ENCODE measurements around the gene MEGF11. TPM values are rescaled to one million over a fixed set of nuclear protein-coding genes. Genes with fewer than 3 reads are reported as not detected.

The MEGF11 gene
- total RNA-seq, 1 experiment from 2014 or later: not detected

DNA sequence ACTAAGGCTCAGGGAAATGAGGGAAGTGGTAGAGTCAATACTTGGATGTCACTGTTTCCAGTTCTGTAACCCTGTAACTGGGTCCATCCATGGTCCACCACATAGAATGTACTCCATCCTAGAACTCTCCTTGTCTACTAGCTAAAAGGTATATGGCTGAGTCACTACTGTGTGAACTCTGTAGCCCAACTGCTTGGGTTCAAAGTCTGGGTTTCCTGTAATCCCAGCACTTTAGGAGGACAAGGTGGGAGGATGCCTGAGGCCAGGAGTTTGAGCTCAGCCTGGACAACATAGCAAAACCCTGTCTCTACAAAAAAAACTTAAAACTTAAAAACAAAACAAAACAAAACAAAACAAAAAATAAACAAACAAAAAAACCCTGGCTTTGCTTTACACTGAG lies 34.5 kb upstream of the MEGF11 start:
- Histone ChIP-seq H3K9ac (ENCODE audit: low read length) (no peak overlapping the region), H2AFZ (ENCODE audit: low read length) (no peak overlapping the region), H3K4me1 (ENCODE audit: insufficient read depth, low read length) (peaks cover 6% of the 10 kb centered on the region; the same call in 1 of the 2 replicates), H3K4me3 (ENCODE audit: low read length) (no peak overlapping the region), H3K27me3 (ENCODE audit: low read length) (no peaks in the 10 kb centered on the region), H3K36me3 (ENCODE audit: low read depth, low read length) (no peaks in the 10 kb centered on the region), H3K9me2 (replicated peaks; ENCODE audit: low read length) (no peaks in the 10 kb centered on the region), H3F3A (ENCODE audit: low read length, unreplicated experiment) (no peaks in the 10 kb centered on the region), H4K20me1 (ENCODE audit: low read length) (no peaks in the 10 kb centered on the region), H3K4me2 (ENCODE audit: low read length) (no peak overlapping the region), H3K9me3 (ENCODE audit: low read length) (no peaks in the 10 kb centered on the region), H3K27ac (ENCODE audit: low read length) (no peak overlapping the region), H3K79me2 (ENCODE audit: low read length) (0 out of 2 replicates have a peak, but pooled peaks cover 8% of the 10 kb centered on the region)
- POLR2A ChIA-PET (ENCODE audit: unreplicated experiment): no interaction called here
- DNase-seq: no peak
- no TSS peak for BruUV-seq (replicated peaks)
- intact Hi-C loops (cut with micrococcal nuclease): loop anchor here (1.0 to 5.0 kb wide), 2 partner anchors 36 to 306 kb away; no protein-coding TSS in a partner anchor
- ATAC-seq: no peak
- no peak for TF ChIP-seq EZH2phosphoT487 (IDR thresholded peaks at IDR 0.05; ENCODE audit: borderline replicate concordance, low read length)
- TF ChIP-seq, protein P1, sequence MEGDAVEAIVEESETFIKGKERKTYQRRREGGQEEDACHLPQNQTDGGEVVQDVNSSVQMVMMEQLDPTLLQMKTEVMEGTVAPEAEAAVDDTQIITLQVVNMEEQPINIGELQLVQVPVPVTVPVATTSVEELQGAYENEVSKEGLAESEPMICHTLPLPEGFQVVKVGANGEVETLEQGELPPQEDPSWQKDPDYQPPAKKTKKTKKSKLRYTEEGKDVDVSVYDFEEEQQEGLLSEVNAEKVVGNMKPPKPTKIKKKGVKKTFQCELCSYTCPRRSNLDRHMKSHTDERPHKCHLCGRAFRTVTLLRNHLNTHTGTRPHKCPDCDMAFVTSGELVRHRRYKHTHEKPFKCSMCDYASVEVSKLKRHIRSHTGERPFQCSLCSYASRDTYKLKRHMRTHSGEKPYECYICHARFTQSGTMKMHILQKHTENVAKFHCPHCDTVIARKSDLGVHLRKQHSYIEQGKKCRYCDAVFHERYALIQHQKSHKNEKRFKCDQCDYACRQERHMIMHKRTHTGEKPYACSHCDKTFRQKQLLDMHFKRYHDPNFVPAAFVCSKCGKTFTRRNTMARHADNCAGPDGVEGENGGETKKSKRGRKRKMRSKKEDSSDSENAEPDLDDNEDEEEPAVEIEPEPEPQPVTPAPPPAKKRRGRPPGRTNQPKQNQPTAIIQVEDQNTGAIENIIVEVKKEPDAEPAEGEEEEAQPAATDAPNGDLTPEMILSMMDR (conservative IDR thresholded peaks at IDR 0.05; ENCODE audit: low read depth, low read length): no peak
- CTCF ChIA-PET: no interaction called here

DNA sequence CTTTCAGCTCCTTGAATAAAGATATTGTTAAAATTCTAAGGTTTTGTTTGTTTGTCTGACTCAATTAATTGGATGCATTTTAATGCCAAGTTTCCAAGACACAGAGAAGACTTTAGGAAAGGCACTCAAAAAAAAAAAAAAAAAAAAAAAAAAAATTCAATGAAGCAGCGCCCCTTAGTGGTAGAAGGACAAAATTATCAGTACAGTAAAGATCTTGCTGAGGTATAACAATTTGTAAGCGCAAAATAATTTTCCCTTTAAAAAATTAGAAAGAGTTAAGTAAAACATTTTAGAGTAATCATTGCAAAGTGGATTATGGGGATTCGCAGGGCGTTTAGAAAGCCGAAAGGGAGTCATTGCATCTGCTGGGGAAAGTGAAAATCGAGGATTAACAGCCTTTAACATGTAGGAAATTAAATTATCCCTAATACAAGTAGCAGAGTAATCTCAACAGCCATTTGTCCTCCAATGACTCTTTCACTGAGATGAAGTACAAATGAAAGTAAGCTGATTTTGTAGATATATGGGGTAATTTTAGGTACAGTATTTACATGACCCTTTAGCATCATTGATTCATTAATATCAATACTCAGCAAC lies 34.0 kb upstream of the MEGF11 start:
- H3K4me1 ChIP-seq (ENCODE audit: insufficient read depth, low read length): peaks cover 3% of the 10 kb centered on the region; the same call in 1 of the 2 replicates
- no peak overlapping the region for H3K9ac ChIP-seq (ENCODE audit: low read length)
- H3K27me3 ChIP-seq (ENCODE audit: low read length): no peaks in the 10 kb centered on the region
- H3F3A ChIP-seq (ENCODE audit: low read length, unreplicated experiment): no peaks in the 10 kb centered on the region
- TF ChIP-seq, protein P1 (conservative IDR thresholded peaks at IDR 0.05; ENCODE audit: low read depth, low read length): peak; percentile 60
- TF ChIP-seq EZH2 (IDR thresholded peaks at IDR 0.05; ENCODE audit: low read length, unreplicated experiment): no peak
- no peaks in the 10 kb centered on the region for H4K20me1 ChIP-seq (ENCODE audit: low read length)
- H3K4me3 ChIP-seq (ENCODE audit: low read length): no peak overlapping the region
- DNase-seq: peak; percentile 55
- ATAC-seq: no peak
- BruUV-seq (replicated peaks): no TSS peak
- ChIA-PET CTCF (no interaction called here), POLR2A (ENCODE audit: unreplicated experiment) (no interaction called here)
- no peak overlapping the region for H2AFZ ChIP-seq (ENCODE audit: low read length)
- no peaks in the 10 kb centered on the region for H3K9me3 ChIP-seq (ENCODE audit: low read length)
- intact Hi-C loops (cut with micrococcal nuclease): loop anchor here (1.0 to 5.0 kb wide), 2 partner anchors 35 to 305 kb away; no protein-coding TSS in a partner anchor
- H3K9me2 ChIP-seq (replicated peaks; ENCODE audit: low read length): no peaks in the 10 kb centered on the region
- no peak overlapping the region for H3K27ac ChIP-seq (ENCODE audit: low read length)
- no peaks in the 10 kb centered on the region for H3K36me3 ChIP-seq (ENCODE audit: low read depth, low read length)
- H3K4me2 ChIP-seq (ENCODE audit: low read length): peak overlapping the region; percentile 33; the same call in 1 of the 2 replicates
- H3K79me2 ChIP-seq (ENCODE audit: low read length): 0 out of 2 replicates have a peak, but pooled peaks cover 5% of the 10 kb centered on the region

DNA sequence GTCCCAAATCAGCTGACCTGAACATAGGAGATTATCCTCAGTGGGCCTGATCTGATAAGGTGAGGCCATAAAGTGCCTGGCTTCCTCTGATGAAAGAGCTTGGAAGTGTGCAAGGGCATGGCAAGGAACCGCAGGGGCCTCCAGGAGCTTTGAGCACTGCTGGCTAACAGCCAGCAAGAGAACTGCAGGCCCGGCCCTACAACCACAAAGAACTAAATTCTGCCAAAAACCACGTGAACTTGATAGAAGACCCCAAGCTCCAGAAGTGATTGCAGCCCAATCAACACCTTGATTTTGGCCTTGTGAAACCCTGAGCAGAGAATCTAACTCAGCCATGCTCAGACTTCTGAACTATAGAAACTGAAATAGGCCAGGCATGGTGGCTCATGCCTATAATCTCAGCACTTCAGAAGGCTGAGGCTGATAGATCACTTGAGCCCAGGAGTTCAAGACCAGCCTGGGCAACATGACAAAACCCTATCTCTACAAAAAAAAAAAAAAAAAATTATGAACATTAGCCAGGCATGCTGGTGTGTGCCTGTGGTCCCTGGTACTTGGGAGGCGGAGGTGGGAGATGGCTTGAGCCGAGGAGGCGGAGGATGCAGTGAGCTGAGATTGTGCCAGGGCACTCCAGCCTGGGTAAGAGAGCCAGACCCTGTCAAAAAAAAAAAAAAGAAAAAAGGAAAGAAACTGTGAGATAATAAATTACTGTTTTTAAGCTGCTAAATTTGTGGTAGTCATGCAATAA lies 32.2 kb upstream of the MEGF11 start:
- H3F3A ChIP-seq (ENCODE audit: low read length, unreplicated experiment): no peaks in the 10 kb centered on the region
- ChIA-PET CTCF (no interaction called here), POLR2A (ENCODE audit: unreplicated experiment) (no interaction called here)
- intact Hi-C loops (cut with micrococcal nuclease): loop anchor here (5.0 kb wide), 1 partner anchor 303 kb away; no protein-coding TSS in a partner anchor
- H2AFZ ChIP-seq (ENCODE audit: low read length): no peak overlapping the region
- DNase-seq (no peak), ATAC-seq (no peak)
- no peak overlapping the region for H3K4me2 ChIP-seq (ENCODE audit: low read length)
- no peaks in the 10 kb centered on the region for H3K9me2 ChIP-seq (replicated peaks; ENCODE audit: low read length)
- no peak for TF ChIP-seq EZH2 (IDR thresholded peaks at IDR 0.05; ENCODE audit: low read length, unreplicated experiment)
- no peak for TF ChIP-seq EZH2phosphoT487 (IDR thresholded peaks at IDR 0.05; ENCODE audit: borderline replicate concordance, low read length)
- TF ChIP-seq, protein P1 (conservative IDR thresholded peaks at IDR 0.05; ENCODE audit: low read depth, low read length): no peak
- H3K79me2 ChIP-seq (ENCODE audit: low read length): no peaks in the 10 kb centered on the region
- no peak overlapping the region for H3K9ac ChIP-seq (ENCODE audit: low read length)
- BruUV-seq (replicated peaks): no TSS peak
- no peaks in the 10 kb centered on the region for H3K9me3 ChIP-seq (ENCODE audit: low read length)
- no peak overlapping the region for H3K4me3 ChIP-seq (ENCODE audit: low read length)
- H3K27me3 ChIP-seq (ENCODE audit: low read length): no peaks in the 10 kb centered on the region
- no peaks in the 10 kb centered on the region for H3K36me3 ChIP-seq (ENCODE audit: low read depth, low read length)
- no peaks in the 10 kb centered on the region for H4K20me1 ChIP-seq (ENCODE audit: low read length)
- no peak overlapping the region for H3K27ac ChIP-seq (ENCODE audit: low read length)
- H3K4me1 ChIP-seq (ENCODE audit: insufficient read depth, low read length): no peaks in the 10 kb centered on the region
